Spleen (tissue), 7 donors: Measurements from ENCODE around the gene UBR4.

ENCODE experiments used
- CTCF ChIP-seq, 11 experiments: fragments of 200-600 bp in 7 of 11; fragments of 450-650 bp in 4 of 11; sonication (generic) in 4 of 11; IDR thresholded peaks in 8 of 11; conservative IDR thresholded peaks in 3 of 11; 1 replicate in 7 of 11; 2 replicates in 4 of 11; pipeline versions ENCODE4 v1.4.0 to v1.8.0; 2016 to 2021; ENCODE audit warnings: antibody characterized with exemption in 11 of 11, inconsistent platforms in 4 of 11, mild to moderate bottlenecking in 1 of 11
- POLR2A ChIP-seq, 3 donors: fragments of 450-650 bp; IDR thresholded peaks; one replicate each; pipeline ENCODE4 v1.5.1; 2017; ENCODE audit warnings: antibody characterized with exemption in 3 of 3, mild to moderate bottlenecking in 1 of 3
- POLR2AphosphoS5 ChIP-seq, 3 donors: sonication (generic); formaldehyde crosslinking; IDR thresholded peaks; one replicate each; pipeline ENCODE4 v1.5.1; 2017; ENCODE audit warnings: antibody characterized with exemption in 3 of 3
- donor health status: DM: no; HTN: no; CAD: no; lungs with moderate emphysema.
- donor health status: DM: no; HTN: no; CAD: no.
- donor health status: DM: no; HTN: no; CAD: no.

- TF ChIP-seq CTCF (IDR thresholded peaks at IDR 0.05 in 8 of 11, conservative IDR thresholded peaks at IDR 0.05 in 3 of 11) (no peak), POLR2A (IDR thresholded peaks at IDR 0.05) (no peak), POLR2AphosphoS5 (IDR thresholded peaks at IDR 0.05) (no peak)
Observed at GRCh38 chr1:19196331-19196730, 13.7 kb downstream of the UBR4 start.
